HG03025 (cell line): ENCODE measurements around the gene IL1R2.

Experiments used
- ATAC-seq: cut with Tn5 transposase; IDR thresholded peaks from one replicate; pipeline ENCODE4 v1.9.1; 2021; ENCODE audit warnings: mild to moderate bottlenecking, moderate library complexity; ENCODE audit not compliant: unreplicated experiment, low FRiP score

Gene IL1R2

GRCh38 chr2:102015399-102015798 is 23.6 kb downstream of the IL1R2 start:
- no peak for ATAC-seq

- no peak for ATAC-seq
Observed at GRCh38 chr2:102016399-102016955, 24.7 kb downstream of the IL1R2 start.

- ATAC-seq: no peak
Observed at GRCh38 chr2:102018823-102019445, 27.2 kb downstream of the IL1R2 start.

GRCh38 chr2:102020596-102021170 is 28.9 kb downstream of the IL1R2 start:
- peak; percentile 61 for ATAC-seq

GRCh38 chr2:102021779-102022178 is 30.0 kb downstream of the IL1R2 start:
- ATAC-seq: no peak

GRCh38 chr2:102022884-102023539 is 31.3 kb downstream of the IL1R2 start:
- ATAC-seq: no peak

- no peak for ATAC-seq
Observed at GRCh38 chr2:102024410-102024809, 32.6 kb downstream of the IL1R2 start.

GRCh38 chr2:102025016-102025501 is 33.3 kb downstream of the IL1R2 start:
- no peak for ATAC-seq

GRCh38 chr2:102025583-102026267 is 34.0 kb downstream of the IL1R2 start:
- no peak for ATAC-seq

GRCh38 chr2:102027036-102027980 is 35.5 kb downstream of the IL1R2 start:
- ATAC-seq: no peak

GRCh38 chr2:102028470-102028869 is 36.7 kb downstream of the IL1R2 start:
- no peak for ATAC-seq

- no peak for ATAC-seq
Observed at GRCh38 chr2:102029405-102029804, 37.6 kb downstream of the IL1R2 start.

GRCh38 chr2:102029952-102030351 is 38.2 kb downstream of the IL1R2 start:
- ATAC-seq: no peak

GRCh38 chr2:102030502-102030854 is 38.7 kb downstream of the IL1R2 start:
- ATAC-seq: no peak

GRCh38 chr2:102030855-102031527 is 39.2 kb downstream of the IL1R2 start:
- ATAC-seq: no peak

- no peak for ATAC-seq
Observed at GRCh38 chr2:102032368-102033030, 40.7 kb downstream of the IL1R2 start.

GRCh38 chr2:102033031-102033749 is 41.4 kb downstream of the IL1R2 start:
- no peak for ATAC-seq
